GM12891 (cell line): ENCODE data around the gene PLEKHA5.

ENCODE experiments used
- POLR2A ChIP-seq: IDR thresholded peaks from 2 replicates; pipeline ENCODE4 v1.6.1; 2011; ENCODE audit warnings: low read depth, low read length, control low read depth
- POLR2AphosphoS5 ChIP-seq: IDR thresholded peaks from 2 replicates; pipeline ENCODE4 v1.6.1; 2011; ENCODE audit warnings: low read depth, low read length, control low read depth
- SPI1 ChIP-seq: IDR thresholded peaks from 2 replicates; pipeline ENCODE4 v1.6.1; 2011; ENCODE audit warnings: low read depth, low read length, control low read depth

DNA sequence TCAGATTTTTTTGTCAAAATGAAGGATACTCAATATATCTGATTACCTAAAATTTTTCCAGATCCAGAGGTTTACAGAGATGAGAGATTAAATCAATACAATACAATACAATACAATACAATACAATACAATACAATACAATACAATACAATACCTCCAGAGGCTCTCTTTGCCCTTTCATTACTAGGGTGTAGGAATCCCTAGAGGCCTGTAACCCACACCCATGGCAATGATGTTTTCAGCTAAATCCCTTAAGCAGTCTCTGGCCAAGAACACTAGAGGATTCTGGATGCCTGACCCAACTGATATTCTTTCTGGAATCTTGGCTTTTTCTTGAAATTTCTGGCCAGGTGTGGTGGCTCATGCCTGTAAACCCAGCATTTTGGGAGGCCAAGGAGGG is 286.0 kb downstream of the PLEKHA5 start:
- no peak for TF ChIP-seq POLR2AphosphoS5
- TF ChIP-seq POLR2A, result no peak
- no peak for TF ChIP-seq SPI1
